ENCODE measurements around the gene HYKK. TPM values are rescaled to one million over a fixed set of nuclear protein-coding genes. Genes with fewer than 3 reads are reported as not detected.

HYKK gene
- polyA plus RNA-seq, 1 donor = 10.3 TPM

Other genes with a start within 250 kb of the HYKK start
- 37.6 TPM for gene DNAJA4, start 243.0 kb upstream of the HYKK start, polyA plus RNA-seq (ENCODE audit: insufficient read length)
- gene SKIC8, start 208.0 kb upstream of the HYKK start, polyA plus RNA-seq (ENCODE audit: insufficient read length) = 131 TPM
- gene CRABP1, start 167.2 kb upstream of the HYKK start, polyA plus RNA-seq (ENCODE audit: insufficient read length) = 32.3 TPM
- gene IREB2, start 69.4 kb upstream of the HYKK start, polyA plus RNA-seq (ENCODE audit: insufficient read length) = 86.9 TPM
- 268 TPM for gene PSMA4, start 32.9 kb downstream of the HYKK start, polyA plus RNA-seq (ENCODE audit: insufficient read length)
- gene CHRNA5, start 57.9 kb downstream of the HYKK start, polyA plus RNA-seq (ENCODE audit: insufficient read length) = 7.1 TPM
- 1.7 TPM for gene CHRNA3, start 113.4 kb downstream of the HYKK start, polyA plus RNA-seq (ENCODE audit: insufficient read length)
- 3.3 TPM for gene CHRNB4, start 133.6 kb downstream of the HYKK start, polyA plus RNA-seq (ENCODE audit: insufficient read length)

All from left kidney (tissue), 1 donor.